GM10266 (cell line): ENCODE data around the gene ESCO1.

Experiments
- DNase-seq: peaks from one replicate; pipeline ENCODE4 v3.0.0; 2012; ENCODE audit errors: extremely low spot score
- CTCF ChIP-seq: IDR thresholded peaks from 2 replicates; pipeline ENCODE4 v1.5.1; 2012; ENCODE audit warnings: mild to moderate bottlenecking, low read depth; ENCODE audit not compliant: control insufficient read depth, insufficient read depth; ENCODE audit errors: missing control alignments

ESCO1 gene

DNA sequence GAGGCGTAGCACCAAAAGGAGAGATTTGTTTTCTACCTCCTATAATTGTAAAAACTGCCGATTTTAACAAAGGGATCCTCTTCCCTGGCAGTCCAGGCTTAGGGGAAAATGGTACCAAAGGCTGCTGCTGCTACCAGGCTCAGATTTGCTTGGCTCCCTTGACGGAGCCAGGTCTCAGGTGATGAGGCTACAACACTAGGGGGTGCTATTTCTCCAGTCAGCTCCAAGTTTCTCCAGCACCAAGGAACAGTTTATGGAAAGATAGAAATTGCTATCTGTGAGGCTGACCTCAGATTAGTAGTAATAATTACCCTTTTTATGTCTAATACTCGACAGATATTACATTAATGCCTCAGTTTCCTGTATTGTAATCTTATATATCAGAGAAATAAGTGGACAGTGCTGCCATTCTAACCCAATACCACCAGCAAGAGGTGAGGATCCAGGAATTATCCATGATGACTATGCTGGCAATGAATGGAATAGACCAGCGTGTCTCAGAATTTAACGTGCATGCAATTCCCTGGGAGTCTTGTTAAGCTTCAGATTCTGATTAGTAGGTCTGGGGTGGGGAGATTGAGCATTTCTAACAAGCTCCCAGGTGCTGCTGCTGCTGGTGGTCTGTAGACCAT is 111.3 kb downstream of the ESCO1 start:
- TF ChIP-seq CTCF = peak; percentile 81
- peak; percentile 67 for DNase-seq

GRCh38 chr18:21486905-21487437 is 113.5 kb downstream of the ESCO1 start:
- DNase-seq = no peak
- TF ChIP-seq CTCF = no peak

DNA sequence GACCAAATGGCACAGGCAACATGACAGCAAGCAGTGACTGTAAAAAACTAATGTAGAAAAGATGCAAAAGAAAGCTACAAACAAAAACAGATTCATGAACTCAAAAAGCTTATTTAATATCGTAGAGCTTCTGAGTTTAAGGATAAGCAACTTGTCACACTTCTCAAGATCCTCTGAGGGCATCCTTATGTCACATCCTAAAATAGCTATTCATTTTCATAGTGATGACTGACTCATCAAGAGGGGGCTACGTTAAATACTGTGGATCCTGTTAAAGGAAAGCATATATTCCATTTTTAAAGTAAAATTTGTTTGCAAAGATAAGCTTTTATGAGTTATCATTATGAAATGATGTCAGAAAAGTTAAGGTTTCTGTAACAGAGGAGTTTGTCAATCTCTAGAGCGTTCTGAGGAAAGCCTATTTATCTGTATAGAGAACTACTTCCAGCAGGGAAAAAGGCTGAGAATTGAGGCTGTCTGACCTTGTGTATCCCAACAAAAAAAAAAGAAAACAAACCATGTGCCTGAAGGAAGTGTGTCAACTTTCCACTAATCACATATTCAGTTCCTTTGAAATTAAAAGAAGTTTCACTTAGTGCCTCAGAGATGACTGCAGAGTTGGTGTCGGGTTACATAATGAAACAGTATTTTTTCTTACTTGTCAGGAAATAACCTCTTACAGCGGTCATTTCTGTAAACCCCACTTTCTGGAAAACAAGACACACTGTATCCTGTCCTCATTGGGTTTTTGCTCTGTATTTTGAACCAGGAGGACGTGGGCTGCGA is 115.5 kb downstream of the ESCO1 start:
- DNase-seq = no peak
- no peak for TF ChIP-seq CTCF

GRCh38 chr18:21483051-21483450 is 117.5 kb downstream of the ESCO1 start:
- no peak for DNase-seq
- TF ChIP-seq CTCF = no peak

GRCh38 chr18:21481739-21482138 is 118.8 kb downstream of the ESCO1 start:
- TF ChIP-seq CTCF = no peak
- DNase-seq = no peak

- no peak for TF ChIP-seq CTCF
- no peak for DNase-seq
These were observed 120.8 kb downstream of the ESCO1 start for GRCh38 chr18:21479721-21480120.
